ENCODE data around the gene TEDDM1.
A peak's percentile ranks its signal among the peaks of the same experiment; 100 is the strongest.
"Not testable (repeated sequence)": the region's sequence is repeated elsewhere in the genome, so short reads cannot be mapped to it uniquely, and the experiment has no call there.

The TEDDM1 gene

GRCh38 chr1:182400567-182400966 is at the start of gene TEDDM1:
TSS of gene TEDDM1 (minus strand) at chr1:182400667. CDS start at chr1:182400485, 182 bp downstream.
- DNase-seq (ENCODE audit: low spot score) = no peak

- no peak for DNase-seq (ENCODE audit: low spot score)
Observed at GRCh38 chr1:182450087-182450486, 49.6 kb upstream of the TEDDM1 start, which contains the start of gene RGSL1. TSS of gene RGSL1 (plus strand) at chr1:182450146. CDS start at chr1:182450166, 20 bp downstream.

- no peak for DNase-seq (ENCODE audit: low spot score)
Observed at GRCh38 chr1:182447660-182448059, 47.2 kb upstream of the TEDDM1 start.

- not testable (repeated sequence) for DNase-seq (ENCODE audit: low spot score)
Observed at GRCh38 chr1:182447124-182447523, 46.7 kb upstream of the TEDDM1 start.

- DNase-seq (ENCODE audit: low spot score) = peak; percentile 5
Observed at GRCh38 chr1:182446033-182446669, 45.7 kb upstream of the TEDDM1 start.

GRCh38 chr1:182444497-182444896 is 44.0 kb upstream of the TEDDM1 start:
- DNase-seq (ENCODE audit: low spot score) = no peak

GRCh38 chr1:182442333-182442732 is 41.9 kb upstream of the TEDDM1 start:
- DNase-seq (ENCODE audit: low spot score) = no peak

- no peak for DNase-seq (ENCODE audit: low spot score)
Observed at GRCh38 chr1:182441719-182442118, 41.3 kb upstream of the TEDDM1 start.

- no peak for DNase-seq (ENCODE audit: low spot score)
Observed at GRCh38 chr1:182438326-182438725, 37.9 kb upstream of the TEDDM1 start.

GRCh38 chr1:182433580-182433979 is 33.1 kb upstream of the TEDDM1 start:
- DNase-seq (ENCODE audit: low spot score) = no peak

- no peak for DNase-seq (ENCODE audit: low spot score)
Observed at GRCh38 chr1:182431278-182431677, 30.8 kb upstream of the TEDDM1 start.

- no peak for DNase-seq (ENCODE audit: low spot score)
Observed at GRCh38 chr1:182430263-182431068, 30.0 kb upstream of the TEDDM1 start.

- no peak for DNase-seq (ENCODE audit: low spot score)
Observed at GRCh38 chr1:182428043-182428442, 27.6 kb upstream of the TEDDM1 start.

GRCh38 chr1:182426442-182427430 is 26.3 kb upstream of the TEDDM1 start:
- DNase-seq (ENCODE audit: low spot score) = no peak

GRCh38 chr1:182415789-182416188 is 15.3 kb upstream of the TEDDM1 start:
- no peak for DNase-seq (ENCODE audit: low spot score)

- no peak for DNase-seq (ENCODE audit: low spot score)
Observed at GRCh38 chr1:182413969-182414368, 13.5 kb upstream of the TEDDM1 start.

GRCh38 chr1:182413486-182413885 is 13.0 kb upstream of the TEDDM1 start:
- no peak for DNase-seq (ENCODE audit: low spot score)

- no peak for DNase-seq (ENCODE audit: low spot score)
Observed at GRCh38 chr1:182410620-182411273, 10.3 kb upstream of the TEDDM1 start.

- no peak for DNase-seq (ENCODE audit: low spot score)
Observed at GRCh38 chr1:182410138-182410537, 9.7 kb upstream of the TEDDM1 start.

- DNase-seq (ENCODE audit: low spot score) = no peak
Observed at GRCh38 chr1:182408435-182409075, 8.1 kb upstream of the TEDDM1 start.

GRCh38 chr1:182407724-182408123 is 7.3 kb upstream of the TEDDM1 start:
- DNase-seq (ENCODE audit: low spot score) = no peak

Data from globus pallidus (tissue), 1 donor.